ENCODE measurements around the gene GOPC. TPM values are rescaled to one million over a fixed set of nuclear protein-coding genes. Genes with fewer than 3 reads are reported as not detected.

GOPC gene
- total RNA-seq, 1 donor from 2014 or later: 31.8 TPM

DNA sequence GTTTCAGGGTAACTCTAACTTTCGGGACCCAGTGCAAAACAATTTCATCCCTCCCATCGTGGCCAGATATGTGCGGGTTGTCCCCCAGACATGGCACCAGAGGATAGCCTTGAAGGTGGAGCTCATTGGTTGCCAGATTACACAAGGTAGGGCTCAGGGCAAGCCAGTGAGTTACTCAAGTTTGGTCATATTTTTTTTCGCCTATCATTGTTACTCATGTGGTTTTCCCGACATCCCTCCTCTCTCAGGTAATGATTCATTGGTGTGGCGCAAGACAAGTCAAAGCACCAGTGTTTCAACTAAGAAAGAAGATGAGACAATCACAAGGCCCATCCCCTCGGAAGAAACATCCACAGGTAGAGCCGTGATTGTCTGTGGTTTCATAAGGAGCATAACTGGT, 61.6 kb downstream of the GOPC start:
- Mint-ChIP-seq H3K27me3 (ENCODE audit: unreplicated experiment) (no peaks in the 10 kb centered on the region), H3K9me3 (ENCODE audit: unreplicated experiment) (no peaks in the 10 kb centered on the region), H3K27ac (ENCODE audit: unreplicated experiment) (no peak overlapping the region), H3K36me3 (ENCODE audit: low read depth, unreplicated experiment) (peaks cover 68% of the 10 kb centered on the region), H3K4me1 (ENCODE audit: unreplicated experiment) (peaks cover 23% of the 10 kb centered on the region), H3K4me3 (ENCODE audit: unreplicated experiment) (no peak overlapping the region)
- no peak for DNase-seq (ENCODE audit: low spot score)
- TF ChIP-seq, protein P1, sequence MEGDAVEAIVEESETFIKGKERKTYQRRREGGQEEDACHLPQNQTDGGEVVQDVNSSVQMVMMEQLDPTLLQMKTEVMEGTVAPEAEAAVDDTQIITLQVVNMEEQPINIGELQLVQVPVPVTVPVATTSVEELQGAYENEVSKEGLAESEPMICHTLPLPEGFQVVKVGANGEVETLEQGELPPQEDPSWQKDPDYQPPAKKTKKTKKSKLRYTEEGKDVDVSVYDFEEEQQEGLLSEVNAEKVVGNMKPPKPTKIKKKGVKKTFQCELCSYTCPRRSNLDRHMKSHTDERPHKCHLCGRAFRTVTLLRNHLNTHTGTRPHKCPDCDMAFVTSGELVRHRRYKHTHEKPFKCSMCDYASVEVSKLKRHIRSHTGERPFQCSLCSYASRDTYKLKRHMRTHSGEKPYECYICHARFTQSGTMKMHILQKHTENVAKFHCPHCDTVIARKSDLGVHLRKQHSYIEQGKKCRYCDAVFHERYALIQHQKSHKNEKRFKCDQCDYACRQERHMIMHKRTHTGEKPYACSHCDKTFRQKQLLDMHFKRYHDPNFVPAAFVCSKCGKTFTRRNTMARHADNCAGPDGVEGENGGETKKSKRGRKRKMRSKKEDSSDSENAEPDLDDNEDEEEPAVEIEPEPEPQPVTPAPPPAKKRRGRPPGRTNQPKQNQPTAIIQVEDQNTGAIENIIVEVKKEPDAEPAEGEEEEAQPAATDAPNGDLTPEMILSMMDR (IDR thresholded peaks at IDR 0.05; ENCODE audit: unreplicated experiment): no peak

DNA sequence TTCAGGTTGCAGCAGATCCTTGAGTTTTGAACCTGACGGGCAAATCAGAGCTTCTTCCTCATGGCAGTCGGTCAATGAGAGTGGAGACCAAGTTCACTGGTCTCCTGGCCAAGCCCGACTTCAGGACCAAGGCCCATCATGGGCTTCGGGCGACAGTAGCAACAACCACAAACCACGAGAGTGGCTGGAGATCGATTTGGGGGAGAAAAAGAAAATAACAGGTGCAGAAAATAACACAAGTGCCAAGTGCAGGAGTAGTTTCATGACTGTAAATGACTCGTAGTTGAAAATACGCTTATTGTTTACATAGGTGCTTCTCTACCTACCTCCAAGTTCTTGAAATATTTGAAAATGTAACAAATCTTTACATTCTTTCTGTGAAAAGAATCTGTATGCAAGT, 63.7 kb downstream of the GOPC start:
- TF ChIP-seq, protein P1 (IDR thresholded peaks at IDR 0.05; ENCODE audit: unreplicated experiment): no peak
- H3K27ac Mint-ChIP-seq (ENCODE audit: unreplicated experiment): no peak overlapping the region
- peak overlapping the region; percentile 26 for H3K4me3 Mint-ChIP-seq (ENCODE audit: unreplicated experiment)
- H3K27me3 Mint-ChIP-seq (ENCODE audit: unreplicated experiment): peaks cover 3% of the 10 kb centered on the region
- peaks cover 36% of the 10 kb centered on the region for H3K4me1 Mint-ChIP-seq (ENCODE audit: unreplicated experiment)
- H3K36me3 Mint-ChIP-seq (ENCODE audit: low read depth, unreplicated experiment): peaks cover 54% of the 10 kb centered on the region
- no peaks in the 10 kb centered on the region for H3K9me3 Mint-ChIP-seq (ENCODE audit: unreplicated experiment)
- no peak for DNase-seq (ENCODE audit: low spot score)

DNA sequence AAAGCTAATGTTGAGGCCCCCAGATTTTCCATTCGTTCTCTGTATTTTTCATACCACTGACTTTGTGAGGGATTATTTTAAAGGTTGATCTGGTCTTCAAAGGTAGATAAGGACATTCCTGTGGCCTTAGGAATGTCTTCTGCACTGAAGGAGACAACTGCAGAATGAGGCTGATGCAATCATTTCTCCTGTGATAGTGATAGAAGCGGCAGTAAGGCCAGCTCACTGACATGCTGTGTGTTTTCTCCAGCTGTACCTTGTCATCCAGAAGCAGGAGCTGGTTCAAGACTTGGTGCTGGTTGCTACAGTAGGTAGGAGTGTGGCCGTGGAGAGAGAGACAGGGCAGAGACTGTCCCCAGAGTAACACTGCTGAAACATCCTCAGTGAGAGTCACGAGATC, 66.0 kb downstream of the GOPC start:
- no peak for DNase-seq (ENCODE audit: low spot score)
- H3K36me3 Mint-ChIP-seq (ENCODE audit: low read depth, unreplicated experiment): peaks cover 55% of the 10 kb centered on the region
- peak overlapping the region; percentile 99 for H3K27ac Mint-ChIP-seq (ENCODE audit: unreplicated experiment)
- TF ChIP-seq, protein P1 (IDR thresholded peaks at IDR 0.05; ENCODE audit: unreplicated experiment): no peak
- H3K4me1 Mint-ChIP-seq (ENCODE audit: unreplicated experiment): peaks cover 41% of the 10 kb centered on the region
- H3K4me3 Mint-ChIP-seq (ENCODE audit: unreplicated experiment): peak overlapping the region; percentile 81
- peaks cover 3% of the 10 kb centered on the region for H3K27me3 Mint-ChIP-seq (ENCODE audit: unreplicated experiment)
- H3K9me3 Mint-ChIP-seq (ENCODE audit: unreplicated experiment): no peaks in the 10 kb centered on the region

DNA sequence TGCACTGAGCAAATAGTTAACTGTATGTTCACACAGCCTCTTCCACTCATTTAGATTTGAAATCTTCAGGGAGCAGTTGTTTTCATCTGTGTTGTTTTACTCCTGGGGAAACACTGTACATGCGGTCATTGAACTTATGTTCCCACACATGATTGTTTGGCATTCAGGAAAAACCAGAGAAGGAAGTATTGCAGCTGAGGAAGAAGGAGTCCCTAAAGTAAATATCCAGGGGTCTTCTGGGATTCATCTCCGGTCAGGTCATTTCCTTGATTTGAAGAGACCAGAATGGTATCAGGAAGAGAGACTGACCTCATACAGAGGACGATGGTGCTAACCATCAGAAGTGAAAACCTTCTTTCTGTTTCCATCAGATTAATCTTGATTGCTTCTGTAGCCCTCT, 67.3 kb downstream of the GOPC start:
- no peak for DNase-seq (ENCODE audit: low spot score)
- TF ChIP-seq, protein P1 (IDR thresholded peaks at IDR 0.05; ENCODE audit: unreplicated experiment): no peak
- H3K36me3 Mint-ChIP-seq (ENCODE audit: low read depth, unreplicated experiment): peaks cover 54% of the 10 kb centered on the region
- H3K4me3 Mint-ChIP-seq (ENCODE audit: unreplicated experiment): peak overlapping the region; percentile 60
- H3K4me1 Mint-ChIP-seq (ENCODE audit: unreplicated experiment): peaks cover 44% of the 10 kb centered on the region
- H3K27ac Mint-ChIP-seq (ENCODE audit: unreplicated experiment): peak overlapping the region; percentile 99
- H3K27me3 Mint-ChIP-seq (ENCODE audit: unreplicated experiment): peaks cover 3% of the 10 kb centered on the region
- no peaks in the 10 kb centered on the region for H3K9me3 Mint-ChIP-seq (ENCODE audit: unreplicated experiment)

DNA sequence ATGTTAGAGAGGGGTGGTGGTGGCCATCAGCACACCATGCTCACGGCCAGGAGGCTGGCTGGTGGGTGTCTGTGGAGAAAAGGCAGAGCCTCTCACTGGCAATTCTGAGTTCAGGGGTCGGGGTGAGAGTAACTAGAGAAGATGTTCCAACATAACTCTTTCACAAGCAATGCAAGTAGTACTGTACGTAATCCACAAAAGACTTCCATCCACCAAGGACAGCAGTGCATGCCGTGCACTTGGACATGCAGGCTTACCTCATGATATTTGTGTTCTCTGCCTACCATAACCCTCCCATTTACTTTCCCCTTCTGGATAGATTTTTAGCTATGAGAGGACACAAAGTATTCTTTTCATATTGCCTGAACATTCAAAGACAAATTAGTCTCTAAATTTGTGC, 68.5 kb downstream of the GOPC start:
- peak overlapping the region; percentile 85 for H3K27ac Mint-ChIP-seq (ENCODE audit: unreplicated experiment)
- peaks cover 44% of the 10 kb centered on the region for H3K4me1 Mint-ChIP-seq (ENCODE audit: unreplicated experiment)
- no peak for DNase-seq (ENCODE audit: low spot score)
- H3K4me3 Mint-ChIP-seq (ENCODE audit: unreplicated experiment): no peak overlapping the region
- no peaks in the 10 kb centered on the region for H3K9me3 Mint-ChIP-seq (ENCODE audit: unreplicated experiment)
- H3K36me3 Mint-ChIP-seq (ENCODE audit: low read depth, unreplicated experiment): peaks cover 45% of the 10 kb centered on the region
- H3K27me3 Mint-ChIP-seq (ENCODE audit: unreplicated experiment): peaks cover 3% of the 10 kb centered on the region
- TF ChIP-seq, protein P1 (IDR thresholded peaks at IDR 0.05; ENCODE audit: unreplicated experiment): no peak
